DOHH2 (cell line): Measurements from ENCODE around the gene GANC.

Source experiments
- H3F3A ChIP-seq: fragments of 200-600 bp; sonication (generic), shearing (Covaris generic); 2 replicates; pipeline ENCODE4 v1.6.0; 2016; ENCODE audit warnings: antibody characterized with exemption, mild to moderate bottlenecking; ENCODE audit not compliant: control insufficient read depth, insufficient read depth
- H3K27ac ChIP-seq: fragments of 200-600 bp; sonication (generic); 2 replicates; pipeline ENCODE4 v1.5.1; 2014; ENCODE audit warnings: low read depth, mild to moderate bottlenecking, low read length, moderate library complexity
- H3K27me3 ChIP-seq: fragments of 200-600 bp; sonication (generic); 2 replicates; pipeline ENCODE4 v1.6.1; 2014; ENCODE audit warnings: mild to moderate bottlenecking, low read length, mixed read lengths; ENCODE audit not compliant: control insufficient read depth
- H3K36me3 ChIP-seq: fragments of 200-600 bp; sonication (generic); 2 replicates; pipeline ENCODE4 v1.6.1; 2014; ENCODE audit warnings: mild to moderate bottlenecking, low read length, moderate library complexity, mixed read lengths; ENCODE audit not compliant: control insufficient read depth
- H3K4me1 ChIP-seq: fragments of 200-600 bp; sonication (generic); 2 replicates; pipeline ENCODE4 v1.6.1; 2014; ENCODE audit warnings: mild to moderate bottlenecking, low read length, mixed read lengths; ENCODE audit not compliant: control insufficient read depth
- H3K4me2 ChIP-seq: fragments of 200-600 bp; sonication (generic); 2 replicates; pipeline ENCODE4 v1.6.0; 2014; ENCODE audit warnings: mild to moderate bottlenecking, low read length, moderate library complexity
- H3K4me3 ChIP-seq: fragments of 200-600 bp; sonication (generic); 2 replicates; pipeline ENCODE4 v1.5.1; 2014; ENCODE audit warnings: mild to moderate bottlenecking, low read length, mixed read lengths
- H3K79me2 ChIP-seq: fragments of 200-600 bp; sonication (generic); 2 replicates; pipeline ENCODE4 v1.6.1; 2014; ENCODE audit warnings: mild to moderate bottlenecking, low read length, mixed read lengths; ENCODE audit not compliant: control insufficient read depth
- H3K9me2 ChIP-seq: fragments of 200-600 bp; sonication (generic); replicated peaks from 2 replicates; pipeline ENCODE4 v1.6.1; 2014; ENCODE audit warnings: mild to moderate bottlenecking, low read length, mixed read lengths; ENCODE audit not compliant: control insufficient read depth
- H3K9me3 ChIP-seq: fragments of 200-600 bp; sonication (generic); 2 replicates; pipeline ENCODE4 v1.6.1; 2014; ENCODE audit warnings: antibody characterized with exemption, low read length, mixed read lengths; ENCODE audit not compliant: control insufficient read depth, insufficient read depth
- H4K20me1 ChIP-seq: fragments of 200-600 bp; sonication (generic); 2 replicates; pipeline ENCODE4 v1.6.0; 2014; ENCODE audit warnings: low read depth, mild to moderate bottlenecking, antibody characterized with exemption, low read length, moderate library complexity; ENCODE audit not compliant: control insufficient read depth, insufficient read depth
- EZH2phosphoT487 ChIP-seq: fragments of 200-600 bp; sonication (generic); IDR thresholded peaks from 2 replicates; pipeline ENCODE4 v1.6.1; 2017; ENCODE audit warnings: borderline replicate concordance, mild to moderate bottlenecking, antibody characterized with exemption, low read length, moderate library complexity, mixed read lengths
- TF ChIP-seq, protein P1 (sequence below): fragments of 200-600 bp; sonication (generic); IDR thresholded peaks from one replicate; pipeline ENCODE4 v1.5.1; 2014; ENCODE audit warnings: antibody characterized with exemption, mild to moderate bottlenecking, low read depth, low read length; ENCODE audit not compliant: poor library complexity, severe bottlenecking

Gene GANC

DNA sequence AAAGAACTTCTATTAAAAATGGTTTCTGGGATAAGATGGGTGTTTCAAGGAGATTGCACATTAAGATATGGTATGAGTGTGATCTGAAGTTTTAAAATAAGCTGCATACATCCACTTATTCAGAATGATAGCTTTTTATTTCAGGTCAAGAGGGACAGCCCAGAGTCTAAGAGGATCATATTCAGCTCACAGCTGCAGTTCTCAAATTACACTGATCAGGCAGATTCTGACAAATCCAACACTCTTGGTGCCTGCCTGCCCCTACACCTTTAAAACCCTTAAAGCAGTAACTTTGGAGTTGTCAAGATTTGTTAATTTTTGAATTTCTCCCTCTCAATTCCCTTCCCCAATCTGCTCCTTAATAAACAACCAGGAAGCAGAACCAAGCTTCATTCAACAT lies 9.3 kb downstream of the GANC start:
- H3K27me3 ChIP-seq = no peaks in the 10 kb centered on the region
- no peak overlapping the region for H3K27ac ChIP-seq
- H3K9me2 ChIP-seq = no peaks in the 10 kb centered on the region
- no peaks in the 10 kb centered on the region for H3F3A ChIP-seq
- H3K4me1 ChIP-seq = 0 out of 2 replicates have a peak, but pooled peaks cover 3% of the 10 kb centered on the region
- H3K9me3 ChIP-seq = no peaks in the 10 kb centered on the region
- H3K79me2 ChIP-seq = no peaks in the 10 kb centered on the region
- TF ChIP-seq EZH2phosphoT487 = no peak
- TF ChIP-seq, protein P1, sequence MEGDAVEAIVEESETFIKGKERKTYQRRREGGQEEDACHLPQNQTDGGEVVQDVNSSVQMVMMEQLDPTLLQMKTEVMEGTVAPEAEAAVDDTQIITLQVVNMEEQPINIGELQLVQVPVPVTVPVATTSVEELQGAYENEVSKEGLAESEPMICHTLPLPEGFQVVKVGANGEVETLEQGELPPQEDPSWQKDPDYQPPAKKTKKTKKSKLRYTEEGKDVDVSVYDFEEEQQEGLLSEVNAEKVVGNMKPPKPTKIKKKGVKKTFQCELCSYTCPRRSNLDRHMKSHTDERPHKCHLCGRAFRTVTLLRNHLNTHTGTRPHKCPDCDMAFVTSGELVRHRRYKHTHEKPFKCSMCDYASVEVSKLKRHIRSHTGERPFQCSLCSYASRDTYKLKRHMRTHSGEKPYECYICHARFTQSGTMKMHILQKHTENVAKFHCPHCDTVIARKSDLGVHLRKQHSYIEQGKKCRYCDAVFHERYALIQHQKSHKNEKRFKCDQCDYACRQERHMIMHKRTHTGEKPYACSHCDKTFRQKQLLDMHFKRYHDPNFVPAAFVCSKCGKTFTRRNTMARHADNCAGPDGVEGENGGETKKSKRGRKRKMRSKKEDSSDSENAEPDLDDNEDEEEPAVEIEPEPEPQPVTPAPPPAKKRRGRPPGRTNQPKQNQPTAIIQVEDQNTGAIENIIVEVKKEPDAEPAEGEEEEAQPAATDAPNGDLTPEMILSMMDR = no peak
- H3K36me3 ChIP-seq = peaks cover 25% of the 10 kb centered on the region
- H3K4me3 ChIP-seq = no peak overlapping the region
- H4K20me1 ChIP-seq = no peaks in the 10 kb centered on the region
- H3K4me2 ChIP-seq = no peak overlapping the region

DNA sequence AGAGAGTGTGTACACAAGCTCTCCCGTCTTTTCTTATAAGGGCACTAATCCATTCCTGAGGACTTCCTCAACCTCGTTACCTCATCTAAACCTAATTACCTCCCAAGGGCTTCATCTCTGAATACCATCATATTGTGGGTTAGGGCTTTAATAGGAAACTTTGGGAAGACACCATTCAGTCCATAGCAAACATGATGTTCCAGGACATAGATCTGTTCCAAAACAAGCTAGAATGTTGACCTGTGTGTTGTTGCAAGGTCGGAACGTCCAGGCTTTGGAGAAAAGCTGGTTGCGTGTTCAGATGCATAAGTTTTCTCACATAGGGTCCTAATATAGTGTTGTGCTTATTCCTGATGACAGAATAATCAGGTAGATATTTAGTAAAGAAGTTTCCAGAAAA lies 9.9 kb downstream of the GANC start:
- no peaks in the 10 kb centered on the region for H3K9me3 ChIP-seq
- H3K4me2 ChIP-seq = no peak overlapping the region
- H3K4me1 ChIP-seq = 0 out of 2 replicates have a peak, but pooled peaks cover 3% of the 10 kb centered on the region
- H3K4me3 ChIP-seq = no peak overlapping the region
- H3K27ac ChIP-seq = no peak overlapping the region
- H3F3A ChIP-seq = no peaks in the 10 kb centered on the region
- peaks cover 25% of the 10 kb centered on the region for H3K36me3 ChIP-seq
- H3K27me3 ChIP-seq = no peaks in the 10 kb centered on the region
- H4K20me1 ChIP-seq = no peaks in the 10 kb centered on the region
- TF ChIP-seq, protein P1 = no peak
- TF ChIP-seq EZH2phosphoT487 = no peak
- no peaks in the 10 kb centered on the region for H3K79me2 ChIP-seq
- H3K9me2 ChIP-seq = no peaks in the 10 kb centered on the region

DNA sequence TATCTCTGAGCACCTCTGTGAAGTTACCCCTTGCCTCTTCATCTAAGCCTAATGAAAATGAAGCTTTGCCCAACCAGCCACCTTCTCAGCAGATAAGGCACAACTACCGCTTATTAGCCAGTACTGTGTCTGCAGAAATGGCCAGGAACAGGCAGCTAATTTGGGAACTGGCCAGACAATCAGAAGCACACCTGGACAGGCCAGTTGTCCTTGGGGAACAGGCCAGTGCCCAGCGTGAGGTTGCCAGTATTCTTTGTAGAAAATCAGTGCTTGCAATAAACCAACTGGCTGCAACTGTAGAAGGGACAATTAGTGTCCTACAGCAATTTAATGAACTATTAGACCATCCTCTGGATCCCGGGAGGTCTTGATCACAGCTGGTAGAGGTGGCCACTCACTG lies 10.7 kb downstream of the GANC start:
- Histone ChIP-seq H3K9me2 (no peaks in the 10 kb centered on the region), H3K4me2 (no peak overlapping the region), H3K4me1 (0 out of 2 replicates have a peak, but pooled peaks cover 3% of the 10 kb centered on the region), H3K27me3 (no peaks in the 10 kb centered on the region), H3K27ac (no peak overlapping the region), H3K4me3 (no peak overlapping the region), H3F3A (no peaks in the 10 kb centered on the region), H3K9me3 (no peaks in the 10 kb centered on the region), H4K20me1 (no peaks in the 10 kb centered on the region), H3K79me2 (no peaks in the 10 kb centered on the region), H3K36me3 (peaks cover 25% of the 10 kb centered on the region)
- TF ChIP-seq, protein P1 = no peak
- TF ChIP-seq EZH2phosphoT487 = no peak
